GM18517 (cell line): ENCODE data around the gene ABCB11.
"Not testable (repeated sequence)": the region's sequence is repeated elsewhere in the genome, so short reads cannot be mapped to it uniquely, and the experiment has no call there.

Source experiments
- ATAC-seq: cut with Tn5 transposase; IDR thresholded peaks from one replicate; pipeline ENCODE4 v1.9.1; 2021; ENCODE audit warnings: mild to moderate bottlenecking, moderate library complexity; ENCODE audit not compliant: unreplicated experiment

ABCB11 gene

DNA sequence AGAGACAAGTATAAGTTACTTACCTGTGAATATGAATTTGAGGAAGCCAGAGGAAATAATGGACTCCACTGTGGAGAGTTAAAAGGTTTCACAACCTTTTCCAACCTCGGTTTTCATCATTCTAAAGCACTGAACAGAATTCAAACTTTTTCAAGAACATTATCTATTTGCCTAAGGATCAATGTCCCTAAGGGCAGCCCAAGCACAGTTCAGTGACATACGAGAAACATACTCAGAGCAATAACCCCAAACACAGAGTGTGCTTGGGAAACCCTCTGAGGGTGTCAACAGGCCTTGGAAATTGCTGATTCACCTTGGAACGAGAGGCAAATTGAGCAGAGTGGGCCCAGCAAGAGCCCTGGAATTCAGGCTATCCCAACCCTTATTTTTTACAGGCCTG lies at the start of gene ABCB11:
TSS of gene ABCB11 (minus strand) at position 123 of the 400 bp plus-strand sequence. CDS start 13,199 bp downstream, outside the sequence.
- ATAC-seq = no peak

DNA sequence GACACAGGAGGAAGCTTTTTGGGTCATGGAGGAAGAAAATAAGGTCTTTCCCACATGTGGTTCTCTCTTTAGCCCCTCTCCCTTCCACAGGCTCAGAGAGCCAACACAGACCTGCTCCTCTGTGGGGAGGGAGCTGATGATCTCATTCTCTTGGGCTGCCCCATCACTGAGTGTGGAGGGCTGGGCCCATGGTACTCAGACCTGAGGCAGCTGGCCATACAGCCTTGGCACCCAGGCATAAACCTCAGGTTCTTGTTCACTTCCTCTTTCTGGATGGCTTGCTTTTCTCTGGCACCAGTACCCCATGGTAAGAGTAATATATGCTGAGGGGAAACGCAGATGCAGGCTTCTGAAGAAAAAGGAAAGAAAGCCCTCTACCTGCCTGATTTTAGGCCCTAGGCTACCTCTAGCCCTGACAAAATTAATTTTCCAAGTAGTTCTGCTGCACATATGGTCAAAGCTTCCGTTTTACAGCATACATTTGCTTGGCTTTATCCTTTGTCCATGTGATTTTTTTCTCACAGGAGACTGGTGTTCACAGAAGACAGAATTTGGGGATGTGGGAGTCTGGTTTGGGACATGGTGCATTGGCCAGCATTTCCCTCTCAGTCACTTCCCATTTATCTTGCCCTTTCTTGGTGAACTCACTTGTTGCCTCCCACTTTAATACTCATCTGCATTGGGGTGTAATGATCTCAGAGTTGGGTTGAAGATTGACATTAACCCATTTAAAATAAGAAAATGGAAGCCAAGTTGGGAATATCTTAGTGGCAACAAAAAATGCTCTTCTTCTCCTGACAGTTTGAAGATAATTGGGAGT lies 49.3 kb upstream of the ABCB11 start:
- ATAC-seq = peak; percentile 87

DNA sequence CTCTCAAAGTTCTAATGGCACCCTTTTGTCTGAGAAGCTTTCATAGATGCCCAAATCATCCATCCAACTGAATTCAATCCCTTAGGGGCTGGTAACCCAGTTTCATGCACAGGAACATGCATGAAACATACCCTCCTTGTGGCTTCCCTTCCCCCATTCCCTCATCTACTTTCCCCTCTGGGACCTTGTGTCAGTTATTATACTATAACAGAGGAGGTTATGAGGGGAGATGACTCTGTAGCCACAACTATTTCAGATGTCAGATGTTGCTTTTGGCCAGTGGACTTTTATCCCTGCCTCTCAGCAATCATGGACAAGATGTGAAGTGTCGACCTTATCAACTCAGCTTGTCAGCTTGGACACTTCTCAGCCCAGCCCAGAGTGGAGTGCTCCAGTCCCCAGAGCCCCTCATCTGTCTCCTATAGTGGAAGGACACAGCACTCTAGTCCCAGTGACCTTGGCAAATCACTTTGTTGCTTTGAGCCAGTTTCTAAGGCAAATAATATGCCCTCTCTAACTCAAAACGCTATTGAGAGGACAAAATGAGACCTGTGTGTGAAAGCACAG lies 46.6 kb upstream of the ABCB11 start:
- ATAC-seq = no peak

DNA sequence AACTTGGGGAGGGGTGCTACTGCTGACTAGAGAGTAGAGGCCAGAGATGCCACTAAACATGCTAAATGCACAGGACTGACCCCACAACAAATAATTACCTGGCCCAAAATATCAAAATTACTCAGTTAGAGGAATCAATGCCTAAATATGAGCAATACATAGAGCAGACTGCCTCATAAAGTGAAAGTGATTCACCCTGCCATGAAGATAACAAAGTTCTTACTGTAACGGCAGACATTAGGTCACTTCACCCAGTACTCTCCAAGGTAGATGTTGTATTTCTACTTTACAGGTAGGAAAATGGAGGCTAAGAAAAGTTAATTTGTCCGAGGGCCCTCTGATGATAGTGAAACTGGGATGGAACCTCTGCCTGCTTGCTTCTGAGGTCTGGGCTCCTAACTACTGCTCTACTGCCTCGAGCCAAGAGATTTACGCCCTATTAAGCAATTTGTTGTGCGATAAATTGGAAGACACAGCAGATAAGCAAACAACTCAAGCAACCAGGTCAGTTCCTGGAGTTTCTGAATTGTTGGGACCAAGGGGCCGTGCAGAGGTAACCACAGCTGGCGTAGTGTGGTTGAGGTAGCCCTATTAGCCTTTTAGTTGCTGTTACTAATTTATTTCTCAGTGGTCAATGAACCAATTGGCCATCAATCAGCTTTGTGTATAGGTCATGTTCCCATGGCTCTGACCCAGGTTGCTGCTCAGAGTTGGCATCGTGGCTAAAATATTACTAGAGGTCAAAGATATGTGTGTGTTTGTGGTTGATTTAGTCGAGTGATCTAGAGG lies 43.0 kb upstream of the ABCB11 start:
- peak; percentile 54 for ATAC-seq

DNA sequence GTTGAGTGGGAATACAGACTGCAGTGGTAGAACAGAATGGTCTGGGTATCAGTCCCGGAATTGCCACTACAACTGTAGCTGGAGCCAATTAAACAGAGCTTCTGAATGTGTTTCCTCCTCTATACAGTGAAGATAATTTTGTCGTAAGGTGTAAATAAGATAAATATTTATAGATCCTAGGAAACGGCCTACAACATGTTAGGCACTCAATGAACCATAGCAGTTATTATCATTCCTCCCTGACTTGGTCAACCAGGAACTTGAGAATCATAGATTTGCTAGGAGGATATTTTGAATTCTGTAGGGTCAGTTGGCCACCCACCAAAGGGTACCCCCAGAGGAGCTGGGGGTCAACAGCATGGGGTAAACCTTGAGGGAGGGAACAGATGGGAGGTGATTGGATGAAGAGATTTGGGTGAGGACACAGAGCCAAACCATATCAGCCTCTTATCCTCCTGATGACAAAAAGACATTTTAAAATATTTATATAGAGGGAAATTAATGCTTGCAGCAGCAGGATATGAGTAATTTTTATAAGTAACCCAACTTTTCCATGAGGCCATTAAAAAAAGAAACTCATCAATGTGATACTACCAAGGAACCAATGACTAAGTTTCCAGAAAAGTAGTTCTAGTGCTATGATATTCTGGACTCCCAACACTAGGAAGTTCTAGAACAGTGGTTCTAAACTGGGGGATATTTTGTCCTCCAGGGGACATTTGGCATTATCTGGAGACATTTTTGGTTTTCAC lies 42.3 kb upstream of the ABCB11 start:
- ATAC-seq = no peak

DNA sequence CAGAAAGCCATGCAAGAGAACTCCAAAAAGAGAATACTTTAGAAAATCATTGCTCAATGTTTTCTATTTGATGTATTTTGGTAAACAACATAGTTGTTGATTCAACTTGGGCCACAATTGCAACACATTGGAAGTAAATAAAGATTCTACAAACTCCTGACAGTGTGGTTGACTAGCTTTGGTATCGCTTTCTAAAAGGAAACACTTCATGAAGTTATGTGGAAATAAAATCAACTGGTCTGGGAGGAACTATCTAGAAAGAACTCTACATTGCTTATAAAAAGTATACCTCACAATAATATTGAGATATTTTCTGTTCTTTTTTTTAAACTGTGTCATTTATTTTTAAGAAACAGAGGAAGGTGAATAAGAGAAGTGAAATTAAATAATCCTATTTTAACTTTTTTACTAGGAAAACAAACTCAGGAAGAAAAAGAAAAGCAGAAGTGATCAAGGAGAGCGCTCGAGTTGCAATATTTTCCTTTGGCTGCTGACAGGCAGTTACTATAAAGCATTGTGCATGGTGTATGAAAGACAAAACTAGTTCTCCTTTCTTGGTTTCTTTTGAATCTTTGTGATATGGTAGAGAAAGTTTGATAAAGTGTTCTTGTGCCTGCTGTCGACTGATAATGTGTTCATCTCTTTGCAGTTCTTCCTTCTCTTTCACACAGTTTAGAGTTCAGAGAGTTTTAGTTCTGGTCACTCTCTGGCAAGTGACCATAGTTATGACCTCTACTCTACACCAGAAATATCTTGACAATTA lies 41.2 kb upstream of the ABCB11 start:
- ATAC-seq = peak; percentile 59

DNA sequence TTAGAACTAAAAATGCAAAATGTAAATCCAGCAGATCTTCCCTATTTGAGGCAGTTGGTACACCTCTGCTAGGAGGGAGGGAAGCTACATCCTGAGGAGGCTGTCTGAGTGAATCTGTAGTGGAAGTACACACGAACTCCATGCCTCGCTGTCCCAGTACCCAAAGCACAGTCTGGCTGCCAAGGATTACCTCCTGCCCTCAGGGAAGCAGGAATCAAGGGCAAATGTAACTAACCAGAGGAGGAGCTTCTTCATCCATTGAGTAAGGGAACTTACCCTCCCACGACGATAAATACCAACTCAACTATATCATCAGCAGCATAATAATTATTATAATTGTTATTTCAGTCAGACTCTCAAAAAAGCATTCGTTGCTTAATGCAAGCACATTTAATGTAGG lies 40.3 kb upstream of the ABCB11 start:
- no peak for ATAC-seq

DNA sequence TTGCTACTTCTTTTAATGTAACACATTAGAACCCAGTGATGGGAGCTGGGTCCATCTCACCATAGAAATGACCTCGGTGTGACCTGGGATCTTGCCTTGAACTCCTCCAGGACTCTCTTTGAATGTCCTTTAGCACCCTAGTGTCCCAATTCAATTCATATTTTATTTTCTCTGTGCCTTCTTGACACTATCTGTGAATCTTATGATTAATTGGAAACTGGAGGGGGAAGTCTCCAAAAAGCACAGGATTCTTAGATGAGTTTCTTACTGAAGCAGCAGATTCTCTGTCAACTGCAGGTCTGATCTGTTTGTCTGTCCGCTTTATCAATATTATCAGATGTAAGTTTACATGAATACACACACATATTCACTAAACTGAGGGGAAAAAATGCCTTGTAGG lies 38.7 kb upstream of the ABCB11 start:
- no peak for ATAC-seq

DNA sequence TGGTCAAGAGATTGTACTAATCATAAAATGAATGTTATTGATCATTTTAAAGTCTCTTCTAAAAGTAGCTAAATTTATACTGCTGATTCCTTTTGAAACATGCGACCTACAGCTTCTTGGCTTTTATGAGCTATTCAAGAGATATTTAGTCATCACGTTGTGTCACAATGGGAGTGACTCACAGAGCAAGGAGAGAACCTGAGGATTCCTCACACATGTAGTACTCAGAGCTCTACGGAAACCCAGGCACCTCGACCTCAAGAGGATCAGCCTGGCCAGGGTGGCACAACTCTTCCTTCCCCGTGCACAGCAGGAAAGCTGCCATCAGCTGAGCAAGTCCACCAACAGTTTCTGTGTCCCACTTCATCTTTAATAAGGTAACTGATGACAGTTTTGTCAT lies 38.2 kb upstream of the ABCB11 start, which contains the start of gene DHRS9:
TSS of gene DHRS9 (plus strand) at position 223 of the 400 bp plus-strand sequence. CDS start 12,019 bp downstream, outside the sequence.
- no peak for ATAC-seq

DNA sequence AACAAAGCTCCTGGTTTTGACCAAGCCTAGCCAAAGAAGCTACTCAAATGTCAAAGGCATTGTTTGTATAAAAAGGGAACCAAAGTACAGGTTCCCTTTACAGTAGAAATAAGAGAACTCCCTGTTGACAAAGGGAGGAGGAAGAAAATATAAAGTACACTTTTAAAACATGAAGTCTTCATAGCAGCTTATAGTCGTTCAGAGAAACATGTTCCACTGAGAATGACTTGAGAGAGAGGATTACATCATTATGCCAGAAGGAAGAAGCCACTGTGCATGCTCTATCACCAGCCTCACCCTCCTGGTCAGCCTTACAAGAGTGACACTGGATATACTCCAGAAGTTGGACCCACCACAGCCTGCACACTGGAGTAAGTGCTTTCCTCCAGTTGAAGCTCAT lies 35.8 kb upstream of the ABCB11 start:
- ATAC-seq = no peak

DNA sequence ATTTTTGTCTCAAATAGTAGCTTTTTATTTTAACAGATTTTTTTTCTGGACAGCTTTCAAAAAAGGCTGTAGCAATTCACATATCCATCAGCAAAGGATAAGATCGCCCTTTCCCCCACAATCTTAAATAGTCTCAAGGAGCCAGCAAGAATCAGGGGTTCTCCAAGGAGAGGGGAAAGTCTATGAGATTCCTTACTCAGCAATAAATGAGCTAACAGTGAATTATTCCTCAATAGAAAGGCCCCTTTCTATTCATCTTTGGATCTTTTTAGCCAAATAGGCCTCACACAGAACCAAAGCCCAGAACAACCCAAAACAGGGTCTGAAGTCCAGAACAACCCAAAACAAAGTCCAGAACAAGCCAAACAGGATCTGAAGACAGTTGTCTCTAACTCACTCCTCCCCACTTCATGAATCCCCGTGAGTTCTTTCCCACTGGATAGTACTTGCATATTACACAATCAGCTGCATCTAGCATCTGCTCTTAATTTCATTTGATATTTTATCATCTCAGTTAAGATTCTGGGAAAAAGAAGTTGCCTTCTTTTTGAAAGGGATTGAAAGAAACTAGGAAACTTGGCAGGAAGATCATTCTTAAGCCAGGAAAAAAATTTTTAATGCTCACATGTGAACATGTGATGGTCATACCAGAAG lies 34.9 kb upstream of the ABCB11 start:
- no peak for ATAC-seq

DNA sequence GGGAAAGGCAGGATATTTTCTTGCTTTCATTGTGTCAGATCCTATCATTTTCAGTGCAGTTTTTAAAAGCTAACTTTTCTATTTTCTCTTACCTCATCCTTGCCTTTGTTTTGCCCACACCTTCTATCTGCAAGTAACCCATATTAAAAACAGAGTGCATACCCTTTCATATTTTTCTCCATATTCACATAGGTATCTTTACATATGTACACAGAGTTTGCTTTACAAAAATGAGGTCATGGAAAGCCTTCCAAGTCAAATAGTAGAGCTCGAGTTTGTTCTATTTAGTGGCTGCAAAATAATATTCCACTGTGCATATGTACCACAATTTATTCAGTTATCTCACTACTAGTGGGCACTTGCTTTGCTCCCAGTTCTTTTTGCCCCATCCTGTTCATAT lies 34.3 kb upstream of the ABCB11 start:
- no peak for ATAC-seq

DNA sequence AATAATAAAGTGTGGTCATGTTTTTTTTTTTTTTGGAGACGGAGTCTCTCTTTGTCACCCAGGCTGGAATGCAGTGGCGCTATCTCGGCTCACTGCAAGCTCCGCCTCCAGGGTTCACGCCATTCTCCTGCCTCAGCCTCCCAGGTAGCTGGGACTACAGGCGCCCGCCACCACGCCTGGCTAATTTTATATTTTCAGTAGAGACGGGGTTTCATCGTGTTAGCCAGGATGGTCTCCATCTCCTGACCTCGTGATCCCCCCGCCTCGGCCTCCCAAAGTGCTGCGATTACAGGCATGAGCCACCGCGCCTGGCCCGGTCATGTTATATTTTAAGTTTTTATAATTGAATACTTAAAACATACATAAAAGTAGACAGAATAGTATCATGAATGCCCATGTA lies 33.1 kb upstream of the ABCB11 start:
- ATAC-seq = not testable (repeated sequence)

DNA sequence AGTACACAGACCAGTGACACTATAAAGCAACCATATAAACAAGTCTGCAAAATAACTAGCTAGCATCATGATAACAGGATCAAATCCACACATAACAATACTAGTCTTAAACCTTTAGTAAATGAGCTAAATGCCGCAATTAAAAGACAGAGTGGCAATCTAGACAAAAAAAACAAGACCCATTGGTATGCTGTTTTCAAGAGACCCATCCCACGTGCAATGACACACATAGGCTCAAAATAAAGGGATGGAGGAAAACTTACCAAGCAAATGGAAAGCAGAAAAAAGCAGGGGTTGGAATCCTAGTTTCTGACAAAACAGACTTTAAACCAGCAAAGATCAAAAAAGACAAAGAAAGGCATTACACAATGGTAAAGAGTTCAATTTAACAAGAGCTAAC lies 23.5 kb upstream of the ABCB11 start:
- ATAC-seq = not testable (repeated sequence)

DNA sequence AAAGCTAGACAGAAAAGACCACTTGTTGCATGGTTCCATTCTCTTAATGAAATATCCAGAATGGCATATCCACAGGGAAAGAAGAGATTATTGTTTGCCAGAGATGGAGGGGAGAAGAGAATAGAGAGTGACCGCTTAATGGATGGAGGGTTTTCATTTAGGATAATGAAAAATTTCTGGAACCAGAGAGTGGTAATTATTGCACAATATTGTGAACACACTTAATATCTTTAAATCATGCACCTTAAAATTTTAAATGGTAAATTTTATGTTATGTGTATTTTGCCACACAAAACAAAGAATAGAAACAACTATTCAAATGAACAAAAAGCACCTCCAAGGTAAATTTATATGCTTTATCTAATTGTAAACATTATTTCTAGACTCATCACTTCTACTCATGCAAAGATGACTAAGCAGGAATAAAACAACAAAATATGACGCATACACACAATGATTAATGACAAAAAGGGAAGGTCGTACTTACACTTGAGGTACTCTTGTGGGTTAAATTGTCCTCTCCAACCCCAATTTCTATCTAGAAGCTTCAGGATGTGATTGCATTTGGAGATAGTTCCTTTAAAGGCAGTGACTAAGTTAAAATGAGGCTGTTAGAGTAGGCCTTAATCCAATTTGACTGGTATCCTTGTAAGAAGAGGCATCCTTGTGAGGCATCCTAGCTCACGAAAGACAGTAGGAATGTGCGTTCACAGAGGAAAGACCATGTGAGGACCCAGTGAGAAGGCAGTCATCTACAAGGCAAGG lies 19.5 kb upstream of the ABCB11 start:
- no peak for ATAC-seq

DNA sequence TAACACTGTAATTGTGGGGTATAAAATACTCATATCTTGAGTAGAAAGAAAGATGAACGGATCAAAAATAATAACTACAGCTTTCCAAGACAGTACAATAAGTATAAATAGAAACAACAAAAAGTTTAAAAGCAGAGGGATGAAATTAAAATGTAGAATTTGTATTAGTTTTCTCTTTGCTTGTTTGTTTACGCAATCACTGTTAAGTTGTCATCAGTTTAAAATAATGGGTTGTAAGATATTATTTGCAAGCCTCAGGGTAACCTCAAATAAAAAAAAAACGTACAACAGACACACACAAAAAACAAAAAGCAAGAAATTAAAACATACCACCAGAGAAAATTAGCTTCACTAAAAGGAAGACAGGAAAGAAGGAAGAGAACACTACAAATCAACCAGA lies 18.0 kb upstream of the ABCB11 start:
- ATAC-seq = no peak

DNA sequence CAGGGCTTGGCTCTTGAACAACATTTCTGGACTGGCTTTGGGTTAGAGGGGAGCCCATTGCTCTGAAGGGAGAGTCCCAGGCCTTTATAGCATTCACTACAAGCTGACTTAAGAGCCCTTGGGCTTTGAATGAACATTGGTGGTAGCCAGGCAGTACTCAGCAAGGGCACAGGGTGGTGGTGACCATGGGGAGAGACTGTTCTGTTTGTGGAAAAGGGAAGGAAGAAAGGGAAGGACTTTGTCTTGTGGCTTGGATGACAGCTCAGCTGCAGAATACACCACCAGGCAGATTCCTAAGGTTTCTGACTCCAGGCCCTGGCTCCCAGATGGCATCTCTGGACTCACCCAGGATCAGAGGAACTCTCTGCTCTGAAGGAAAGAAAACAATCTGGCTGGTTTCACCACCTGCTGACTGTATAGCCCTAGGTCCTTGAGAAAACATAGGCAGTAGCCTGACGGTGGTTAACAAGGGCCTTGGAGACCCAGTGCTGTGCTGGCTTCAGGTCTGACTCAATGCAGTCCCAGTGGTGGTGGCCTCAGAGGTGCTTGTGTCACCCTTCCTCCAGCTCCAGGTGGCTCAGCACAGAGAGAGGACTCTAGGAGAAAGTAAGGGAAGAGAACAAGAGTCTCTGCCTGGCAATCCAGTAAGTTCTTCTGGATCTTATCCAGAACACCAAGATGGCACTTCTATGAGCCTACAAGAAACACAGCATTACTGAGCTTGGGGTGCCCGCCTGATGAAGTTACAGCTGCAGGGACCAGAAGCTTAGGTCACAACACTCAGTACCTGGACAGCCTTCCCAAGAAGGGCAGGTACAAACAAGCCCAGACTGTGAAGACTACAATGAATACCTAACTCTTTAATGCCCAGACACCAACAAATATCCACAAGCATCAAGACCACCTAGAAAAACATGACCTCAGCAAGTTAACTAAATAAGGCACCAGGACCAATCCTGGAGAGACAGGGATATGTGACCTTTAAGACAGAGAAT lies 16.4 kb upstream of the ABCB11 start:
- ATAC-seq = no peak
